ENCODE data around the gene UFD1. TPM values are rescaled to one million over a fixed set of nuclear protein-coding genes. Genes with fewer than 3 reads are reported as not detected.
A peak's percentile ranks its signal among the peaks of the same experiment; 100 is the strongest.

The UFD1 gene
- total and polyA plus RNA-seq, 9 of the 15 experiments (the other 6 are each of a cell fraction or from before 2014, with no cell fraction given): 238 to 645 (median 363) TPM

DNA sequence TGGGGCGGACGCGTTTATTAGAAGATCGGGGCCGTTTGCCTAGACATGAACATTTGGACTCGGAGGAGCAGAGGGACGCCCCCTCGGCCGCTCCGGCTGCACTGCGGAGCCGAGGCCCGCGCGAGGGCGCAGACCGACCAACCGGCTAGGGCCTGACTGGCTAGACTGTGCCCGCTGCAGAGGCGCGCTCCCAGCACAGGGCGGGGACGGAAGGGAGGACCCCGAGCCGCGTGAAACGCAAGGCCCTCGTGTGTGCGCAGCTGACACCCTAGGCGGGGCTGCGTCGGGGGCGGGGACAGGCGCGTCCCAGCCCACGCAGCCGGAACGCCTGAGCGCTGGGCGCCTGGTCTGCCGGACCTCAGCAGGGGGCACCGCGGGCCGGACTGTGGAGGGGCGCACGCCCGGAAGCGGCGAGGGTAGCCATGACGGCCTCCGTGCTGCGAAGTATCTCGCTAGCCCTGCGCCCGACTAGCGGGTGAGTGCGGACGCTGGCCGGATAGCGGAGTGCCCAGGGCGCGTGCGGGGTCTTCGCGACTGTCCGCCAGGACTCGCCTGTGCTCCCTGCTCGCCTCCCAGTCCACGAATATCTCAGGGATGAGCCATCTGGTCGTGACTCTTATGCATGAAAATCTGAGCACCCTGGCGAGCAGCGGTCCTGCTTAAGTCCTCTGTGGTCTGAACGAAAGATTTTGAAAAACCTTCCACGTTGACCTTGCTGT lies 46.7 kb downstream of the UFD1 start, which contains the start of gene MRPL40 (continued):
- TF ChIP-seq STAT6 (CRISPR knock-in tag; IDR thresholded peaks at IDR 0.05): peak; percentile 100
- TF ChIP-seq TCFL5 (CRISPR knock-in tag; conservative IDR thresholded peaks at IDR 0.05): 0 out of 2 replicates have a peak, but pooled peaks have one; percentile 65
- no peak for TF ChIP-seq RERE (CRISPR knock-in tag; IDR thresholded peaks at IDR 0.05; ENCODE audit: borderline replicate concordance)
- no peak for TF ChIP-seq STAT5B (CRISPR knock-in tag; IDR thresholded peaks at IDR 0.05)
- TF ChIP-seq CXXC5 (CRISPR knock-in tag; IDR thresholded peaks at IDR 0.05): peak; percentile 100
- TF ChIP-seq SMC3 (conservative IDR thresholded peaks at IDR 0.05; ENCODE audit: insufficient read depth, low read depth, low read length): peak; percentile 39; the same call in 1 of the 2 replicates
- TF ChIP-seq JUNB (CRISPR knock-in tag; conservative IDR thresholded peaks at IDR 0.05): peak; percentile 87
- TF ChIP-seq IRF9 (tag; IDR thresholded peaks at IDR 0.05): no peak; the same call in 1 of the 2 replicates
- TF ChIP-seq ELF4 (CRISPR knock-in tag; IDR thresholded peaks at IDR 0.05): peak; percentile 98
- TF ChIP-seq MTA1 (IDR thresholded peaks at IDR 0.05; ENCODE audit: borderline replicate concordance): no peak
- peak; percentile 96; the same call in 1 of the 2 replicates for TF ChIP-seq ZNF174 (CRISPR knock-in tag; IDR thresholded peaks at IDR 0.05)
- TF ChIP-seq, protein P1, sequence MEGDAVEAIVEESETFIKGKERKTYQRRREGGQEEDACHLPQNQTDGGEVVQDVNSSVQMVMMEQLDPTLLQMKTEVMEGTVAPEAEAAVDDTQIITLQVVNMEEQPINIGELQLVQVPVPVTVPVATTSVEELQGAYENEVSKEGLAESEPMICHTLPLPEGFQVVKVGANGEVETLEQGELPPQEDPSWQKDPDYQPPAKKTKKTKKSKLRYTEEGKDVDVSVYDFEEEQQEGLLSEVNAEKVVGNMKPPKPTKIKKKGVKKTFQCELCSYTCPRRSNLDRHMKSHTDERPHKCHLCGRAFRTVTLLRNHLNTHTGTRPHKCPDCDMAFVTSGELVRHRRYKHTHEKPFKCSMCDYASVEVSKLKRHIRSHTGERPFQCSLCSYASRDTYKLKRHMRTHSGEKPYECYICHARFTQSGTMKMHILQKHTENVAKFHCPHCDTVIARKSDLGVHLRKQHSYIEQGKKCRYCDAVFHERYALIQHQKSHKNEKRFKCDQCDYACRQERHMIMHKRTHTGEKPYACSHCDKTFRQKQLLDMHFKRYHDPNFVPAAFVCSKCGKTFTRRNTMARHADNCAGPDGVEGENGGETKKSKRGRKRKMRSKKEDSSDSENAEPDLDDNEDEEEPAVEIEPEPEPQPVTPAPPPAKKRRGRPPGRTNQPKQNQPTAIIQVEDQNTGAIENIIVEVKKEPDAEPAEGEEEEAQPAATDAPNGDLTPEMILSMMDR (IDR thresholded peaks at IDR 0.05 in 2 of 3, conservative IDR thresholded peaks at IDR 0.05 in 1 of 3; ENCODE audit: insufficient read depth in 2 of 3, low read depth in 1 of 3, low read length in 3 of 3): peak in 2 of 3 experiments; percentile 16 to 23; a peak in 1 of 6 replicates
- TF ChIP-seq, protein P2, sequence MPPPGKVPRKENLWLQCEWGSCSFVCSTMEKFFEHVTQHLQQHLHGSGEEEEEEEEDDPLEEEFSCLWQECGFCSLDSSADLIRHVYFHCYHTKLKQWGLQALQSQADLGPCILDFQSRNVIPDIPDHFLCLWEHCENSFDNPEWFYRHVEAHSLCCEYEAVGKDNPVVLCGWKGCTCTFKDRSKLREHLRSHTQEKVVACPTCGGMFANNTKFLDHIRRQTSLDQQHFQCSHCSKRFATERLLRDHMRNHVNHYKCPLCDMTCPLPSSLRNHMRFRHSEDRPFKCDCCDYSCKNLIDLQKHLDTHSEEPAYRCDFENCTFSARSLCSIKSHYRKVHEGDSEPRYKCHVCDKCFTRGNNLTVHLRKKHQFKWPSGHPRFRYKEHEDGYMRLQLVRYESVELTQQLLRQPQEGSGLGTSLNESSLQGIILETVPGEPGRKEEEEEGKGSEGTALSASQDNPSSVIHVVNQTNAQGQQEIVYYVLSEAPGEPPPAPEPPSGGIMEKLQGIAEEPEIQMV (tag; conservative IDR thresholded peaks at IDR 0.05; ENCODE audit: low read depth): peak; percentile 82
- no peak for TF ChIP-seq NCOA4 (IDR thresholded peaks at IDR 0.05; ENCODE audit: partially characterized antibody)
